ENCODE results near the gene ST3GAL3.

DNA sequence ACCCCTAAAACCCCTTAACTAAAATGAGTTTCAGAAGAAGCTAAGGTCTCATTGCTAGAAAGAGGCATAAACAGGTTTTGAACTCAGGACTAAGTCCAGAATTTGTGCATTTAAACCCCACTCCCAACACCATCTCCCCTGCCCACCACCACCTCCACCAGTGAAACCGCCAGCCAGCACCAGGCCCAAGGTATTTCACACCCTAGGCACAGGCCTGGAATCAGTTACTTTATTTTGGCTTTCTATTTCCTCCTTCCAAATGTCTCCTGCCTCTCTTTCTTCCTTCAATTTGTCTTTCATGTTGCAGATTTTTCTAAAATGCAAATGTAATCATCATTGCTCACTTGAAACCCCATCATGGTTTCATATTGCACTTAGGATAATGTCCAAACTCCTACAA is 237.5 kb downstream of the ST3GAL3 start:
- TF ChIP-seq EZH2 (IDR thresholded peaks at IDR 0.05; ENCODE audit: low read length) (no peak), CTCF (optimal IDR thresholded peaks at IDR 0.05 in 1 of 3, IDR thresholded peaks at IDR 0.05 in 1 of 3, conservative IDR thresholded peaks at IDR 0.05 in 1 of 3; ENCODE audit: extremely low read depth in 1 of 3, insufficient read depth in 2 of 3, low read length in 3 of 3) (no peak)

Data from keratinocyte (primary cell).